Dedifferentiated amniotic fluid mesenchymal stem cell (primary cell): ENCODE results near the gene ZP1.

Experiments used
- DNase-seq: peaks from one replicate; pipeline ENCODE4 v3.0.0-alpha.2; 2016; ENCODE audit errors: extremely low spot score

ZP1 gene

DNA sequence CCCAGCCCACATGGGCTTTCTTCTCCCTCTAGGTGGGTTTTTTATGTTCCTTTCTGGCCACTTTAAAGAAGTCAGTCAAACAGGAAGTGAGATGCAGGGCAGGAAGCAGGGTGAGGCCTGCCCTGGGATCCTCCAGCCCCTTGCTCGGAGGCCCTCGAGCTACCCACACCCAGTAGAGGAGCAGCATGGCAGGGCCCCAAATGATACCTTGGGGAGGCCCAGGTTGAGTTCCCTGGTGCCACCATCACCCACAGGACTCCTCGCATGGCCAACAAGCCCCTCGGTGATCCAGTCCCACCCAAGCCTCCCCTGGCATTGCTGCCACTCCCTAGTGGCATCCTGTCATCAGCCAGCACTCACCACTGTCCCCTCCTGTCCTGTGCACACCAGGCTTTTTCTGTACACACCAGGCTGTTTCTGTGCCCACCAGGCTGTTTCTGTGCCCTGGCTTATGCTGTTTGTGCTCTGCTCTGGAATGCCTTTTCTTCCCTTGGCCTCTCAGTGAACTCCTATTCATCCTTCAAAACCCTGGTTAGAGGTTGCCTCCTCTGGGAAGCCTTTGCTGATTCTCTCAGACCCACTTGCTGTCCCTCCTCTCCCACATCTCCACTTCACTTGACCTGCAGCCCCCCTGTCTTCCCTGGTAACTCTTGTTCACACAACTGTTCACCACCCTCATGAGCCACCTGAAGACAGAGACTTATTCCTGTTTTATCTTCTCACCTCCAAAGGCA, 8.4 kb upstream of the ZP1 start:
- DNase-seq, result no peak

DNA sequence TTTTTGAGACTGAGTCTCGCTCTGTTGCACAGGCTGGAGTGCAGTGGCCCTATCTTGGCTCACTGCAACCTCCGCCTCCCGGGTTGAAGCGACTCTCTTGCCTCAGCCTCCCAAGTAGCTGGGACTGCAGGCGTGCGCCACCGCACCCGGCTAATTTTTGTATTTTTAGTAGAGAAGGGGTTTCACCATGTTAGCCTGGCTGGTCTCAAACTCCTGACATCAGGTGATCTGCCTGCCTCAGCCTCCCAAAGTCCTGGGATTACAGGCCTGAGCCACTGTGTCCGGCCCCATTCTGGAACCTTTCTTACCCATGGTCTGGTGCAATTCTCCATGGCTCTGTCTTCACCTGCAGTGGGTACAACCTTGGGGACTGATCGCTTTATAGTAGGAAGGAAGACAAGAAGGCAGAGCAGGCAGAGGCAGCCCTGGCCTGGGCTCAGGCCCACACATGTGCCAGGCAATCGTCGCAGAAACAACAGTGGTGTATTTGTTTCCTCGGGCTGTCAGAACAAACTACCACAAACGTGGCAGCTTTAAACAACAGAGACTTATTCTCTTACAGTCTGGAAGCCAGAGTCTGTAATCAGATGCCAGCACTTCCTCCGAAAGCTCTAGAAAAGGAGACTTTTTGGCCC, 7.6 kb upstream of the ZP1 start:
- no peak for DNase-seq

DNA sequence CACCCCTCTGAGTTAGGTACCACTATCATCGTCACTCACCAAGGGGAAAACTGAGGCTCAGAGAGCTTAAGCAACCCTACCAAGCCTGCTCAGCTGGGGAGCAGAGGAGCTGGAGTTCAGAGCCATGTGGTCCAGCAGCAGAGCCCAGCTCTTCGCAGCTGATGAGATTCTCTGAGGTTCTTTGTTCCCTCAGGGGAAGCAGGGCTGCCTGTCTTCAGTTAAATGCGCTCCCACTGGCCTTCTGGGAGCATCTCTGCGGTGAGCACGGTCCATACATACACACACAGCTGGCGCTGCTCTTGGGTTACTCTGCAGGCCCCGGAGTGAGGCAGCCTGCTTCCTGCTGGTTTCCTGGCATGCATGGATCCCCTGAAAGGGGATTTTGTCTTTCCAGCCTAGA, 6.4 kb upstream of the ZP1 start:
- no peak for DNase-seq

DNA sequence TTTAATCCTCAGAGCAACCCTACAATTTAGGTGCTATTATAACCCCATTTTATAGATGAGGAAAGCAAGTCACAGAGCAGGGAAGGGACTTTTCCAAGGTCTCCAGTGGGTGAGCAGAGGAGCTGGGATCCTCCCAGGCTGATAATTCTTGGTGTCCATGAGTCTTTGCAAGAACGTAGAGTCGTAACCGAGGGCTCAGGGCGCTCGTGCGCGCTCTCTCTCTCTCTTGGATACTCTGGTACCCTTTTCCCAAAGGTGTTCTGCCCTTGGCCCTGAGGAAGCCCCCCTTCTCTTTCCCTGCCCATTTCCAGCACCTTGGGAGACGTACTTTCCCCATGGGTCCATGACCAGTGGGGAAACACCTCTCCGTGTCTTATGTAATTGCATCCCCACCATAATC, 5.2 kb upstream of the ZP1 start:
- no peak for DNase-seq

DNA sequence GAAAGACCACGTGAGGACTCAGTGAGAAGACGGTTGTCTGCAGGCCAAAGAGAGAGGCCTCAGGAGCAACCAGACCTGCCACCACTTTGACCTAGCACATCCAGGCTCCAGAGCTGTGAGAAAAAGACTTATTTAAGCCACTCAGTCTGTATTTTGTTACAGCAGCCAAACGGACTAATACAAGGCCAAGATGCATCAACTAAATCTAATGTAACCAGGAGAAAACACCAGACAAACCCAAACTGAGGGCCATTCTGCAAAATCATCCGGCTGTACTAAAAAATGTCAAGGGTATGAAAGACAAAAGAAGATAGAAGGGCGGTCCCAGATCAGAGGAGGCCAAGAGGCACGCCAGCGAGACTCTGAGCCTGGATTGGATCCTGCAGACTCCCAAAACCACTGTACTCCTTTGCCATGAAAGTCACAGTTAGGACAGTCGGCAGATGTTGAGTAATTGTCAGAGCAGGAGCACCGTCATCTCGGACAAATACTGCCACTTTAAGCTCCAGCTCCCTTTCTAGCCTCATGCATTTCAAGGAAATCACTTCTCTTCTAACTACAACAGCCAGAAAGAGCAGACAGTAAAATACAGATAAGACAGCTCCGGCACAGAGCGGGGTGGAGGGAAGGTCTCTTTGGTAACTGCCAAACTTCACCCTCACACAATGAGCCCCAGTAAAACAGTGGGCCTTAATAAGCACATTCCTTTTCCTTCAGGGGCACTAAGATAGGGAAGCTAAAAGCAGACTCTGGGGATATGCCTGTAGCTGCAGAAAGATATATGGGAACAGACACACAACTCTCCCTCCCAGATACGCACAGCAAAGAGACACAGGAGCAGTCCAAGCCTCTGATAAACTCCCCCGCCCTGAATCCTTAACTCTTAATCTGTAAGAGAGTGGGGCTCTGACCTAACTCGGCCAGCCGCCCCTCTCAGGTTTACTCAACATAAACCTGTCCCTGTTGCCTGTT, 3.5 kb upstream of the ZP1 start:
- no peak for DNase-seq

DNA sequence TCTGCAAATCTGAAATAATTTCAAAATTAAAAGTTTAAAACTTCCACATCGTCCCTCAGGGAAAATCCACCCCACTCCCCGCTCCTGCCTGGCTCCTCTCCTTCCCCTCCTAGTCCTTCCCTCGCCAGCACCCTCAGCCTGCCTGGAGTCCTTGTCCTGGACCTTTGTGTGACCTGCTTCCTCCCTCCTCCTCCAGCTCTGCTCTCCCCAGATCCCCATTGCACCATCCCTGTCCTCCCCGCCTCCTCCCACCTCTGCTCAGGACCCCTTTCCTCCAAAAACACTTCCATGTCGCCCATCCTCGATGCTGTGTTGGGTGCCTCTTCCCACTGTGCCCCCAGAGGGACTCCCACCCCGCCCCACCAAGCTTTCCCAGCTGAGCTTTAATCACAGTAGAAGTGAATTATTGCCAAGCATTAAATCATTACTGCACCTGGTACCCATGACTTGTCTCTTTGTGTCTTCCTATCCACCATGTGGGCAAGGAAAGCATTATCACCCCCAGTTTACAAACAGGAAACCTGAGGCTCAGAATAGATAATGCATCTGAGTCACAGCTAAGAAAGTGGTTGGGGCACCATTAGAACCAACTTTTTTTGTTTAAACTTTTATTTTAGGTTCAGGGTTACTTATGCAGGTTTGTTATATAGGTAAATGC, 2.4 kb upstream of the ZP1 start:
- no peak for DNase-seq

DNA sequence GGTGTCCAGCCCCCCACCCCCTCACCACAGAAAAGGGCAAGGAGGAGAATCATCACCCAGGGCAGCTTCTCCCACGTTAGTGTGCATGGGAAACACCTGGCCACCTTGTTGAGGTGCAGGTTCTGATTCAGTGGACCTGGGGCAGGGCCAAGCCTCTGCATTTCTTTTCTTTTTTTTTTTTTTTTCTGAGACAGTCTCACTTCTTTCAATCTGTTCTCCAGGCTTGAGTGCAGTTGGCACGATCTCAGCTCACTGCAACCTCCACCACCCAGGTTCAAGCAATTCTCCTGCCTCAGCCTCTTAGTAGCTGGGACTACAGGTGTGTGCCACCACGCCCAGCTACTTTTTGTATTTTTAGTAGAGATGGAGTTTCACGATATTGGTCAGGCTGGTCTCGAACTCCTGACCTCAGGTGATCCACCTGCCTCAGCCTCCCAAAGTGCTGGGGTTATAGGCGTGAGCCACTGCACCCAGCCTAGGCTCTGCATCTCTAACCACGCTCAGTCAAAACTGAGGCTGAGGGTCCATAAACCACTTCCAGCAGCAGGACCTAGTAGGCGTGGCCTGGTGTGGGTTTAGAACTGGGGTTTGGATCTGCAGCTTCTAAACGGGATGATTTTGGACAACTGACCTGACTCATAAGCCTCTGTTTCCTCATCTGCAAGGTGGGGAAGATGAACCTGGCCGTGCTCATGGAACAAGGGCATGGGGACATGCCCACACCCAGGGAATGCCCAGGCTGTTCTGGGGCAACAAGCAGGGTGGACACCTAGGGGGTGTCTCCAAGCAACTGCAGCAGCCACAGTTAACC, 734 bp downstream of the ZP1 start:
- DNase-seq, result no peak

DNA sequence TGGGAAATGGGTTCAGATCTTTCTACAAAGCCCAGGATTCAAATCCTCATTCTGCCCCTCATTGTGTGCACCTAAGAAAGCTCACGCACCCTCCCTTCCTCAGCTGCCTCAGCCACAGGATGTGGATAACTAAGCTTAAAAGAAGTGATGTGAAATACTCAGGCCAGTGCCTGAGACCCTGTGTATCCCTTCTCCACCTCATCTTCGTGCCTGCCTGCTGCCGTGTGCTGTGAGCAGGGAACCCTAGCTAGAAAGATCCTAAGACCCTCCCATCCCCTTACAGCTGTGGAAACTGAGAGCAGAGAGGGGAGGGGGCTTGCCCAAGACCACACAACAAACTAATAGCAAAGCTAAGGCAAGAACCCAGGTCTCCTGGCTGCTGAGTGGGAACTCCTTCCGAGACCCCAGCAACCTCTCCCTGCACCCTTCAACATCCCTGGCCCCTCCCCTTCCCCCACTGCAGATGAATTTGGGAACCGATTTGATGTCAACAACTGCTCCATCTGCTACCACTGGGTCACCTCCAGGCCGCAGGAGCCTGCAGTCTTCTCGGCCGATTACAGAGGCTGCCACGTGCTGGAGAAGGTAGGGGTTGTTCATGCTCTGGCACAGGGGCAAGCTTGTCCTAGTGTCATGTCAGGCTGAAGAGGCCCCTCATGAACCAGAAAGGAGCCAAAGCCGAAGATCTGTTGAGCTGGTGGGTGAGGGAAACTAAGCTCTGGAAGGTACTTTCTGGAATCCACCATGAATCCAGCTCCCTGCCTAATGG, 1.5 kb downstream of the ZP1 start:
- DNase-seq, result no peak

DNA sequence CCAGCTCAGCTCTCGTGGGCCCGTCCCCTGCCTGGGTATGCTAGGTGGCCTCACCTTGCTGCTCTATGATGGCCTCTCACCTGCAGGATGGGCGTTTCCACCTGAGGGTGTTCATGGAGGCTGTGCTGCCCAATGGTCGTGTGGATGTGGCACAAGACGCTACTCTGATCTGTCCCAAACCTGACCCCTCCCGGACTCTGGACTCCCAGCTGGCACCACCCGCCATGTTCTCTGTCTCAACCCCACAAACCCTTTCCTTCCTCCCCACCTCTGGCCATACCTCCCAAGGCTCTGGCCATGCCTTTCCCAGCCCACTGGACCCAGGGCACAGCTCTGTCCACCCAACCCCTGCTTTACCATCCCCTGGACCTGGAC, 2.1 kb downstream of the ZP1 start:
- no peak for DNase-seq

DNA sequence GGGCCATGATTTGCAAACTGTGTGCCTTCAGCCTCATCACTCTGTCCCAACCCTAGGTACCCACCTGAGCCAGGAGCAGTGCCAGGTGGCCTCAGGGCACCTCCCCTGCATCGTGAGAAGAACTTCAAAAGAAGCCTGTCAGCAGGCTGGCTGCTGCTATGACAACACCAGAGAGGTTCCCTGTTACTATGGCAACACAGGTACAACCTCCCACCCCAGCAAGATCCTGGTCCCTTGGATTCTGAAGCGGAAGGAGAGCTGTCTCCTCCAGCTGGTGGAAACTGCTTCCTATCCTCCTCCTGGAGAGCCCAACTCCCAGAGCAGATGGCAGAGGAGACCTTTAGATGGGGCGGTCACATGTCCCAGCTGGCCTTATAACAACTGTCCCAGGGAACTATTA, 2.9 kb downstream of the ZP1 start:
- no peak for DNase-seq

DNA sequence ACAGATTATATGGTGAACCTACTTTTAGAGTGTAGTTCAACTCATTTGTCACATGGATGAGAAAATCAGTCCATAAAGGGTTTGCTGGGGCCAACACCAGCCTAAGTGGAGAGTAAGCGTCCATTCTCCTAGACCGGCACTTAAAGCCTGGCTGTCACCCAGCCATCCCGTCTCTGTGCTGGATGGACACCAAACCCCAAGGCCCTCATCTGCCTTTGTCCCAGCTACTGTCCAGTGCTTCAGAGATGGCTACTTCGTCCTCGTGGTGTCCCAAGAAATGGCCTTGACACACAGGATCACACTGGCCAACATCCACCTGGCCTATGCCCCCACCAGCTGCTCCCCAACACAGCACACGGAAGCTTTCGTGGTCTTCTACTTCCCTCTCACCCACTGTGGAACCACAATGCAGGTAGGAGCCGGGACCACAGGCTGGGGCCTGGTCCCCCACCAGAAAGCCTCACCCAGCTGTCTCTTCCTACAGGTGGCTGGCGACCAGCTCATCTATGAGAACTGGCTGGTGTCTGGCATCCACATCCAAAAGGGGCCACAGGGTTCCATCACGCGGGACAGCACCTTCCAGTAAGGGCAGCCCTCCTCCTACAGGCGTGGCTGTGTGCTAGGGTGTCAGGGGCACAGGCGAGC, 3.5 kb downstream of the ZP1 start:
- no peak for DNase-seq

DNA sequence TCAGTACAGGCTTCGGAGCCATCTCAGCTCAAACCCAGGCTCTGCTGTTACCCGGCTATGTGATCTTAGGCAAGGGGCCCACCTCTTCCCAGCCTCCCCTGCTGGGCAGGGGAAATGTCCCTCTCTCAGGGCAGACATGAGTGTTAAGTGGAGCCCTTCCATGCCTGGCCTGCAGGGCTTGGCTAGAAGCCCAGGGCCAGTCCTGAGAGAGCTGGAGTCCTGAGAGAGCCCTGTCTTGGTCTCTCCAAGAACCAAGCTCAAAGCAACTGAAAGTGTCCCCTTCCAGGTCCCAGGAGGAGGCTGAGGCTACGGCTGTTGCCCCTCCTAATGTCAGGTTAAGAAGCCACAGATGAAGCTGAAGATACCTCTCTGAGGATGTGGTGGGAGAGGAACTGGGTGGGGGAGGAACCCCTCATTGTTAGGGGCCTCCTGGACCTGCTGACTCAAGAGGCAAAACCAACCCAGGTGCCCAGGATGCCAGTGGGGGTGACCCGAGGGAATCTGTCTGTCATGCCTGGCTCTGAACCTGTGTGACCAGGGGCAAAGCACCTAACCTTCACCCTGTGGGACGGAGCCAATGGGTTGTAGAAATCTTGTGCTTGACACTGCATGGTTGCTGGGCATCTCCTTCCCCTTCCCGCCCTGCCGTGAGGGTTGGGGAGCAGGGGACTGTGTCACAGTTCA, 4.2 kb downstream of the ZP1 start:
- no peak for DNase-seq

DNA sequence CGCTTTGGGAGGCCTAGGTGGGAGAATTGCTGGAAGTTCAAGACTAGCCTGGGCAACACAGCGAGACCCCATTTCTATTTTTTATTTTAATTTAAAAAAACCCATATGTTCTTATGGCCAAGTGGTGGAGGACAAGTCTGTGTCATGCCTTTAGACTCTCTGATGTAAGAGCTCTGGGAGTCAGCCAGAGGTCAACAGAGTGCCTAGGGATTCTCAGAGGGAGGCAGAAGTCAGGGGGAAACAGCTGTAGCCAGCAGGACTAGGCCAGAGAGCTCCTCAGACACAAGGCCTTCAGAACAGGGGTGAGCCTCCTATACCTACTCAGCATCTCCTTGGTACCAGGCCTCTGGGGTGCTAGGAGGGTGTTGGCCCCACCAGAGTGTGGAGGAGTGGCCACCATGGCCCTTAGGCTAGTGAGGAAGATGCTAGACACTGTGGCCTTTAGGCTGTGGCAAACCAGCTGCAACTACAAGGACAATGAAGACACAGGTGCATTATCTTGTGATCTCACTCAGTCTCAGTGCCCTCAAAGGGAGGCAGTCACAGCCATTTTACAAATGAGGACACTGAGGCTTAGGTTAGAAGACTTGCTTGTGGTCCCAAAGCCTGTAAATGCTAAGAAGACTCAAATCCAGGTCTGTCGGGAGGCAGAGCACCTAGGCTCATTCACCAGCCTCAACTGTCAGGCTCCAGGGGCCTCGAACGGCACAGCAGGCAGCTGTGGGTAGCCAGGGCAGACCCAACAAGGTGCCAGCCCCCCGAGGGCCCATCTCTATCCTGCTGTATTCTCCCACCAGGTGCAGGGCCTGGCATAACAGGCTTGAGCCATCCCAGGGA, 5.0 kb downstream of the ZP1 start:
- no peak for DNase-seq

DNA sequence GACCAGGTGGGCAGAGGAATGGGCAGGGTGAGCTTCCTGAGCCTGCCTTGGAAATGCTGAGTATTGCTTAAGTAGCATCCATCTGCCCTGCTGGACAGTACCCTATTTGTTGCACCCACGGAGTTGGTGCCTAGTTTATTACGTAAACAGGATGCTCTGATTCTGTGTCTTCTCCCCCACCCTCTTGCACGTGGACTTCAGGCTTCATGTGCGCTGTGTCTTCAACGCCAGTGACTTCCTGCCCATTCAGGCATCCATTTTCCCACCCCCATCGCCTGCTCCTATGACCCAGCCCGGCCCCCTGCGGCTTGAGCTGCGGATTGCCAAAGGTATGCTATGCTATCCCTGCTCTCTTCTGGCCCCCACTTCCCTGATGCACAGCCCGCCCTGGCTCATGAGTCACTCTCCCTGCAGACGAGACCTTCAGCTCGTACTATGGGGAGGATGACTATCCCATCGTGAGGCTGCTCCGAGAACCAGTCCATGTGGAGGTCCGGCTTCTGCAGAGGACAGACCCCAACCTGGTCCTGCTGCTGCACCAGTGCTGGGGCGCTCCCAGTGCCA, 5.7 kb downstream of the ZP1 start:
- no peak for DNase-seq

DNA sequence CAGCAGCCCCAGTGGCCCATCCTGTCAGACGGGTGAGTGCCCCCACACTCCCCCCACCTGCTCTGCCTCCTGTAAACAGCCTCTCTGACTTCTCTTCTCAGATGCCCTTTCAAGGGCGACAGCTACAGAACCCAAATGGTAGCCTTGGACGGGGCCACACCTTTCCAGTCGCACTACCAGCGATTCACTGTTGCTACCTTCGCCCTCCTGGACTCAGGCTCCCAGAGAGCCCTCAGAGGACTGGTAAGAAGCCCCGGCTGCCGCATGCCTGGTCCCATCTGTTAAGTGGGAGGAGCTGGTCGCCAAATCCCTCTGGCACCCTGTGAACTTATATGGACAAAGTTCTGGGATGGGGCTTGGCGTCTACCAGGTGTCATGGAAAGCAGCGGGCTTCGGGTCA, 6.2 kb downstream of the ZP1 start:
- no peak for DNase-seq

DNA sequence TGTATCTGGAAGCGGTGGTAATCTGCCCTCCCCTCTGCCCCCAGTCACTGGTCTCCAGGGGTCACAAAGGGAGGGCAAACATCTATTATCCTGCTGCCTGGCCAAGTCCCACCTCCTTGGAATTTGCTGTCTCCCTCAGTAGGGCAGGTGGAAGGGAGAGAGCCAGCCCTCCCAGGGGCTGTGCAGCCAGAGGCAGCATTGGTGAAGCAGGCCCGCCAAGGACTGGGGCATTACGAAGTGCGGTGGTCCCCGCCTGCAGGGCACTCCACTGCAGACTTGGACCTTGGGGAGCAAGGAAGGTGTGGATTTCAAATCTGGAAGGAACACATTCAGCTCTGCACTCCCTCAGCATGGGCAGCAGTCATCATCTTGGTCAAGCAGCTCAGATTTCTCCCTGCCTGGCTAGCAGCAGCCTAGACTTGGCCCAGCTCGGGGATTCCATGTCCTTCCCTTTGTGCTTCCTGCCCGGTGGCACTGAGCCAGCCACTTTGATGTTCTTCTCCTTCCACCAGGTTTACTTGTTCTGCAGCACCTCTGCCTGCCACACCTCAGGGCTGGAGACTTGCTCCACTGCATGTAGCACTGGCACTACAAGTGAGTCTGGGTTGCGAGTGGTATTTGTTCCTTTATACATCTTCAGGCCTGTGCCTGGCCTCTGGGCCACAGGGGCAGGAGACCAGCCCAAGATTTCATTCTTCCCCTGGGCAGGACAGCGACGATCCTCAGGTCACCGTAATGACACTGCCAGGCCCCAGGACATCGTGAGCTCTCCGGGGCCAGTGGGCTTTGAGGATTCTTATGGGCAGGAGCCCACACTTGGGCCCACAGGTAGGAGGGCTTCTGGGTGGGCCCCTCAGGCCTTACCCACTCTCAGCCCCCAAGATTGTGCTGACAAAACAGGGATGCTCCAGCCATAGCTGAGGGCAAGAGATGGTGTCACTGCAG, 7.4 kb downstream of the ZP1 start:
- DNase-seq, result no peak
